Activated gamma-delta T cell (primary cell): ENCODE measurements around the gene SPDYE1.
"Not testable (repeated sequence)": the region's sequence is repeated elsewhere in the genome, so short reads cannot be mapped to it uniquely, and the experiment has no call there.

Experiments used
- DNase-seq: peaks from one replicate; lab custom pipeline; 2025; lab: John Stamatoyannopoulos, UW
- total RNA-seq, 2 donors: gene quantifications; one replicate each; lab custom pipeline; 2026; lab: John Stamatoyannopoulos, UW

Gene SPDYE1
- 0 reads per million in 2 donors for total RNA-seq

- DNase-seq, result not testable (repeated sequence)
Observed at GRCh38 chr7:43997532-43997931, at the start of gene SPDYE1. Gene SPDYE1 (plus strand): TSS chr7:43997897. CDS start chr7:43999950, 2,053 bp downstream.

- no peak for DNase-seq
Observed at GRCh38 chr7:43952028-43952427, 45.7 kb upstream of the SPDYE1 start.

- no peak for DNase-seq
Observed at GRCh38 chr7:43953071-43953470, 44.6 kb upstream of the SPDYE1 start.

- no peak for DNase-seq
Observed at GRCh38 chr7:43954524-43955228, 43.0 kb upstream of the SPDYE1 start.

- DNase-seq, result no peak
Observed at GRCh38 chr7:43956027-43956426, 41.7 kb upstream of the SPDYE1 start.

- no peak for DNase-seq
Observed at GRCh38 chr7:43960933-43961332, 36.8 kb upstream of the SPDYE1 start.

GRCh38 chr7:43966392-43966791 is 31.3 kb upstream of the SPDYE1 start:
- DNase-seq, result not testable (repeated sequence)

- not testable (repeated sequence) for DNase-seq
Observed at GRCh38 chr7:43968172-43969040, 29.3 kb upstream of the SPDYE1 start.

GRCh38 chr7:43969586-43969985 is 28.1 kb upstream of the SPDYE1 start:
- not testable (repeated sequence) for DNase-seq

- DNase-seq, result not testable (repeated sequence)
Observed at GRCh38 chr7:43970698-43971097, 27.0 kb upstream of the SPDYE1 start.

GRCh38 chr7:43974033-43974573 is 23.6 kb upstream of the SPDYE1 start:
- not testable (repeated sequence) for DNase-seq

- DNase-seq, result not testable (repeated sequence)
Observed at GRCh38 chr7:43974725-43975482, 22.8 kb upstream of the SPDYE1 start.

GRCh38 chr7:43977525-43977924 is 20.2 kb upstream of the SPDYE1 start:
- no peak for DNase-seq

GRCh38 chr7:43978102-43978501 is 19.6 kb upstream of the SPDYE1 start:
- not testable (repeated sequence) for DNase-seq

- not testable (repeated sequence) for DNase-seq
Observed at GRCh38 chr7:43982848-43983247, 14.8 kb upstream of the SPDYE1 start.

- DNase-seq, result not testable (repeated sequence)
Observed at GRCh38 chr7:43983736-43984135, 14.0 kb upstream of the SPDYE1 start.

- DNase-seq, result peak; percentile 59
Observed at GRCh38 chr7:43985904-43986864, 11.5 kb upstream of the SPDYE1 start.

GRCh38 chr7:43987476-43987875 is 10.2 kb upstream of the SPDYE1 start:
- DNase-seq, result not testable (repeated sequence)

GRCh38 chr7:43990011-43990585 is 7.6 kb upstream of the SPDYE1 start:
- not testable (repeated sequence) for DNase-seq

GRCh38 chr7:43990829-43991228 is 6.9 kb upstream of the SPDYE1 start:
- DNase-seq, result not testable (repeated sequence)
